ENCODE data around the gene SRXN1.

SRXN1 gene

DNA sequence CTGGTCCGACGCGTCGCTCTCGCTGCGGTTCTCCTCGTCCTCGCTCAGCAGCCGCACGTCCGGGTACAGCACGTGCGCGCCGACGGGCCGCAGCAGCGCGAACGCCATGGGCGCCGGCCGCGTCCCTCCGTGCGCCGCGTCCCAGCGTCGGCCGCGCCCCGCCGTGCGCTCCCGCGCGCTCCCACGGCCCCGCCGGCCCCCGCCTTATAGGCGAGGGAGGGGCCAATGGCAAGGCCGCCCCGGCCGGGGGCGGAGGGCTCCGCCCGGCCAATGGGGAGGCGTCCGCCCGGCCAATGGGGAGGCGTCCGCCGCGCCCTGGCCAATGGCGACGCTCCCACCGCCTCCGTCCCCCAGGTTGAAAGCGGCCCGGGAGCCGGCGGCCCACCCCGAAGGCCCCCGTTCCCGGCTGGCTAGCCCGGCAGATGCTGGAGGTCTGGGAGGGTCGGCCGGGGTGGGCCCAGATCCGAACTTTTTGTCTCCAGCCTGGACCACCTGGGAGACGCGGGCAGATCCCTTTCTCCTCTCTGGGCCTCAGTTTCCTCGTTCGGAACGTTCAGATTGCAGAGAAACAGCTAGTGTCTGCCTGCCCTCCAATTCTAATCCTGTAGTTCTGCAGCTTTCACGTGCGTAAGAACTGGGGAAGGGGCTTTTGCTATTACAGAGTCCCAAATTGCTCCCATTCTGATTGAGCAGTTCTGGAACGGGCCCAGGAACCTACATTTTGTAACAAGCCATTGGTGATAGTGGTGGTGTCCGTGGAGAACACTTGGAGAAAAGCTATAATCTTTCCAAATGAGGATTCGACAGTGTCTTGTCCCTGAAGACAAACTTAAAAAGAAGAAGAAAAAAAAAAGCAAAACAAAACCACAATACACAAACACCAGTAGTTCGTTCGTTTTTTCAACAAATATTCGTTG, 42.6 kb downstream of the SRXN1 start, which contains the start of gene TCF15:
TCF15 (minus strand) TSS at position 180 of the 917 bp plus-strand sequence; CDS start at position 108, 72 bp downstream.
- TF ChIP-seq CTCF (IDR thresholded peaks at IDR 0.05; ENCODE audit: low read depth, low read length) = no peak

GRCh38 chr20:609371-609964, 43.5 kb downstream of the SRXN1 start:
- no peak for DNase-seq (ENCODE audit: extremely low read depth, low read depth)
- TF ChIP-seq CTCF (IDR thresholded peaks at IDR 0.05; ENCODE audit: low read depth, low read length) = no peak

More for the DNA sequence above, 42.6 kb downstream of the SRXN1 start, which contains the start of gene TCF15:
- DNase-seq (ENCODE audit: extremely low read depth, low read depth) = no peak

DNA sequence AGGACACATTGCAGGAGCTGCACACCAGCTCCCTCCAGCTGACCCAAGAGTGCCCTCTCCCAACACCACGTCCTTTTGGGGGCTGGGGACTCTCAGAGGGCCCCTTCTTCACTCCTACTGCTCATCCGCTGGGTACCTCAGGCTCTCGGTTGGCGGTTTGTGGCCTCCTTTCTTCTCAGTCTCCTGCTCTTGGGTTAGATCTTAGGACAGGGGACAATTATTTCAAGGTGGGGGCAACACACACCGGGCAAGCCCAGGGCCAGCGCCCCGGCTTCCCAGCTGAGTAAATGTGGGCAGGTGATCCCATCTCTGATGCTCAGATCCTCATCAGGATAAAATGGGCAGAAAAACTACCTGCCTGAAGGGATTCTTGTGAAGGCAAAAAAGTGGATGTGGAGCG, 44.0 kb downstream of the SRXN1 start:
- TF ChIP-seq CTCF (IDR thresholded peaks at IDR 0.05; ENCODE audit: low read depth, low read length) = no peak
- no peak for DNase-seq (ENCODE audit: extremely low read depth, low read depth)

- no peak for DNase-seq (ENCODE audit: extremely low read depth, low read depth)
- TF ChIP-seq CTCF (IDR thresholded peaks at IDR 0.05; ENCODE audit: low read depth, low read length) = no peak
These were observed 45.5 kb downstream of the SRXN1 start for GRCh38 chr20:607476-607875.

- no peak for TF ChIP-seq CTCF (IDR thresholded peaks at IDR 0.05; ENCODE audit: low read depth, low read length)
- no peak for DNase-seq (ENCODE audit: extremely low read depth, low read depth)
These were observed 47.8 kb downstream of the SRXN1 start for GRCh38 chr20:605237-605636.

DNA sequence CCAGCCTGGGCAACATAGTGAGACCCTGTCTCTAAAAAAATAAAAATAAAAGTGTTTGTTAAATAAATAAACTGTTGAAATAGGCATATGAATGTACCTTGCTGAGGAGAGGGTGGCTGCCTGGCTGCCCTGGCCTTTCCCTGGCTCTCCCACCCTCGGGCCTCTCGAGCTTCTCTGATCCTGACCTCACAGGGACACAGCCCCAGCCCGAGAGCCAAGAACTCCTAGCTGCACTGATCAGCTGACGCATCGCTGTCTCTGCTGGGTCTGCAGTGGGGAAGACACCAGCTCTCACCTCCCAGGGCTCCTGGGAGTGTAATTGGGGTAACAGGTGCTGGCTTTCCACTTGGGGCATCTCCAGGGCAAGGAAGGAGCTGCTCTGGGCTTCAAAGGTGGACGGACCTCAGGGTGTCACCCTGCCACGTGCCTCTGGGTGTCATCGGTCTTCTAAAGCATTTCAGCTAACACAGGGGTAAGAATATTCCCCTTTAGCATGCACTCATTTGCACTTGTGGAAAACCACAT, 49.8 kb downstream of the SRXN1 start:
- TF ChIP-seq CTCF (IDR thresholded peaks at IDR 0.05; ENCODE audit: low read depth, low read length) = no peak

More for the DNA sequence above, 49.8 kb downstream of the SRXN1 start:
- no peak for DNase-seq (ENCODE audit: extremely low read depth, low read depth)
